ENCODE results near the gene WDR88.
"Not testable (repeated sequence)": the region's sequence is repeated elsewhere in the genome, so short reads cannot be mapped to it uniquely, and the experiment has no call there.

GRCh38 chr19:33154313-33154712 lies 22.4 kb downstream of the WDR88 start:
- not testable (repeated sequence) for TF ChIP-seq POLR2AphosphoS5 (IDR thresholded peaks at IDR 0.05; ENCODE audit: insufficient read depth, low read depth, low read length); CTCF (IDR thresholded peaks at IDR 0.05; ENCODE audit: extremely low read depth in 1 of 2, insufficient read depth in 1 of 2, low read depth in 1 of 2, low read length in 2 of 2); EZH2 (IDR thresholded peaks at IDR 0.05; ENCODE audit: borderline replicate concordance, low read depth, low read length, severe bottlenecking); MYC (IDR thresholded peaks at IDR 0.05; ENCODE audit: low read depth, low read length); POLR2A (IDR thresholded peaks at IDR 0.05; ENCODE audit: low read depth, low read length); JUN (IDR thresholded peaks at IDR 0.05; ENCODE audit: borderline replicate concordance, insufficient read depth, insufficient read length, low read depth)
